Spleen (tissue), 11 donors: ENCODE results near the gene GET3. TPM values are rescaled to one million over a fixed set of nuclear protein-coding genes. Genes with fewer than 3 reads are reported as not detected.

Experiments
- DNase-seq: peaks from one replicate; pipeline ENCODE4 v3.0.0-alpha.2; 2020
- H3K27ac ChIP-seq, 8 donors: fragments of 200-600 bp; sonication (generic) in 7 of 8; 1 replicate in 4 of 8; 2 replicates in 4 of 8; pipeline versions ENCODE4 v1.5.0 to v1.8.0; 2016 to 2021; ENCODE audit warnings: inconsistent platforms in 4 of 8, mild to moderate bottlenecking in 4 of 8, moderate library complexity in 1 of 8
- H3K27me3 ChIP-seq, 7 donors: fragments of 200-600 bp; sonication (generic) in 6 of 7; replicated peaks in 1 of 7; 1 replicate in 4 of 7; 2 replicates in 3 of 7; pipeline versions ENCODE4 v1.5.0 to v1.8.0; 2016 to 2021; ENCODE audit warnings: inconsistent platforms in 3 of 7, mild to moderate bottlenecking in 1 of 7
- H3K36me3 ChIP-seq, 6 donors: fragments of 200-600 bp; sonication (generic) in 5 of 6; 1 replicate in 4 of 6; 2 replicates in 2 of 6; pipeline versions ENCODE4 v1.5.0 to v1.8.0; 2016 to 2021; ENCODE audit warnings: inconsistent platforms in 2 of 6
- H3K4me1 ChIP-seq, 6 donors: fragments of 200-600 bp; sonication (generic) in 5 of 6; 1 replicate in 3 of 6; 2 replicates in 3 of 6; pipeline versions ENCODE4 v1.5.0 to v1.8.0; 2016 to 2021; ENCODE audit warnings: inconsistent platforms in 3 of 6
- H3K4me3 ChIP-seq, 8 donors: fragments of 200-600 bp; sonication (generic) in 7 of 8; 1 replicate in 4 of 8; 2 replicates in 4 of 8; pipeline versions ENCODE4 v1.5.0 to v1.8.0; 2016 to 2021; ENCODE audit warnings: inconsistent platforms in 4 of 8, mild to moderate bottlenecking in 4 of 8, moderate library complexity in 2 of 8
- H3K9me3 ChIP-seq, 8 donors: fragments of 200-600 bp; sonication (generic) in 7 of 8; 1 replicate in 4 of 8; 2 replicates in 4 of 8; pipeline versions ENCODE4 v1.5.0 to v1.8.0; 2016 to 2021; ENCODE audit warnings: inconsistent platforms in 4 of 8
- POLR2A ChIP-seq, 3 donors: fragments of 450-650 bp; IDR thresholded peaks; one replicate each; pipeline ENCODE4 v1.5.1; 2017; ENCODE audit warnings: antibody characterized with exemption in 3 of 3, mild to moderate bottlenecking in 1 of 3
- POLR2AphosphoS5 ChIP-seq, 3 donors: sonication (generic); formaldehyde crosslinking; IDR thresholded peaks; one replicate each; pipeline ENCODE4 v1.5.1; 2017; ENCODE audit warnings: antibody characterized with exemption in 3 of 3
- WGBS, 5 donors: extraction: QIAGEN DNeasy Blood & Tissue Kit in 3 of 5; methylation state at CpG; one replicate each; pipeline versions ENCODE4 v1.1.5 to v1.1.7; 2013 to 2018; 5-methylcytosine and 5-hydroxymethylcytosine counted together
- intact Hi-C: fragments of 100-400 bp; cut with DNase I; formaldehyde crosslinking; loops from one replicate; pipeline ENCODE4 v1.15.0; 2023; ENCODE audit warnings: low total_unique reads
- polyA plus RNA-seq, 3 donors: library from polyadenylated mRNA; stranded (reverse); fragments of 200-250 nt; gene quantifications; one replicate each; pipeline ENCODE4 v1.2.1, GENCODE V29; 2013
- total RNA-seq, 7 donors: library from RNA; depleted of rRNA in 3 of 7; stranded (reverse); fragments of >200 nt in 3 of 7; fragmentation: NEBNext Ultra II Directional in 4 of 7; extraction: Animal tissue kit (Norgen Biotek cat#: 25700) in 4 of 7; gene quantifications; one replicate each; pipeline versions ENCODE4 v1.1.0 to v1.2.1, GENCODE V29; 2016 to 2021
- TF ChIP-seq, protein P1 (sequence below), 11 experiments: fragments of 200-600 bp in 7 of 11; fragments of 450-650 bp in 4 of 11; sonication (generic) in 4 of 11; IDR thresholded peaks in 8 of 11; conservative IDR thresholded peaks in 3 of 11; 1 replicate in 7 of 11; 2 replicates in 4 of 11; pipeline versions ENCODE4 v1.4.0 to v1.8.0; 2016 to 2021; ENCODE audit warnings: antibody characterized with exemption in 11 of 11, inconsistent platforms in 4 of 11, mild to moderate bottlenecking in 1 of 11
- donor health status: healthy with polysubstance abuse.
- donor health status: DM: no; HTN: no; CAD: no; lungs with moderate emphysema.
- donor health status: DM: no; HTN: no; CAD: no.
- donor health status: Bipolar disorder and iron deficiency.
- donor health status: healthy.
- donor health status: DM: no; HTN: no; CAD: no.
- donor health status: DM: yes; HTN: yes; CAD: no.

The GET3 gene
- total and polyA plus RNA-seq, 10 donors = 32.7 to 68.0 (median 41.2) TPM

DNA sequence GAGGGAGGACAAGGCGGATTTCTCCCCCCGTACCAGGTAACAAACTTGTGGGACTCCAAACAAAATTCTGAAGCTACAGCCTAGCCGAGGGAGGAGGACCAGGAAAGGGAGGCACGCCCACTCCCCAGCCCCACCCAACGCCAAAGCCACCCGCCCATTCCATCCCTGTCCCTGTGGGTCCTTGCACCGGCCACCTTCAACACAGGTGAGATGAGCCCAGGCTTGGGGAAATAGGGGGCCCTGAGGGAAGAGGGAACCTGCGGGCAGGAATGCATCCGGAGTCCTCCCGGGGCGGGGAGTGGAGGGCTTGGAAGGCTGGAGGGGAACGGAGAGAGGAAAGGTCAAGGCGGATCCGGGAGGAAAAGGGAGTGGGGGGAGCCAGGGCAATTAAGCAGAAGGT is 14.3 kb downstream of the GET3 start, which contains the start of gene BEST2:
TSS of gene BEST2 (plus strand) at position 157 of the 400 bp plus-strand sequence. CDS start 802 bp downstream, outside the sequence.
- no peak within 1 kb of the TSS for H3K27ac ChIP-seq
- intact Hi-C loops = no loop called here
- WGBS, 5 donors = 48 to 67% (median 59%) methylated on average over 14 of the region's 14 CpGs

DNA sequence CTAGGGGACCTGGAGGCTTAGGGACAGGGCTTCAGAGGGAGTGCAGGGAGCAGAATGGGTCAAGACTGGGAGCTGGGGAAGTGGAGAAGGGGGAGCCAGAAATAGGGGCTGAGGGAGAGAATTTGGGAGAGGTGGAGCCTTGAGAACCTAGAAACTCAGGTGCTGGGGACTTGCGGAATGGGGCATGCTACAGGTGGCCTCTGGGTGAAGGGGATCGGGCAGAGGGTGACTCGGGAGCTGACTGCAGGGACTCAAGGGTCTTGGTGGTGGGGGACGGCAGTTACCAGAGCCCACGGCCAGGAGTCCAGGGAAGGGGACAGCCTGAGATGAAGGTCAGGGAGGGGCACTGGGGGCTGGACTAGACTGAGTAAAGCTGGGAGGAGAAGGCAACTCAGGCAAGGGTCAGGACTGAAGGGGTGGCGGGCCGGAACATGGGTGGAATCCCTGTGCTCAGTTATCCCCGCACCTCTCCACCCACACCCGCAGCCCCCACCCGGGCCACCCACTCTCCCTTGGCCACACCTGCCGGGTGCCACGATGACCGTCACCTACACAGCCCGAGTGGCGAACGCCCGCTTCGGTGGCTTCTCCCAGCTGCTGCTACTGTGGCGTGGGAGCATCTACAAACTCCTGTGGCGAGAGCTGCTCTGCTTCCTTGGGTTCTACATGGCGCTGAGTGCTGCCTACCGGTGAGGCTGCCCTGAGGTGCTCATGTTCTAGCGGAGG is 14.9 kb downstream of the GET3 start:
- DNase-seq = no peak
- Histone ChIP-seq H3K4me3 (no peak overlapping the region), H3K9me3 (peaks cover 0 to 10% (median 9%) of the 10 kb centered on the region in 8 donors), H3K27ac (no peak overlapping the region), H3K27me3 (peaks cover 0 to 71% (median 0%) of the 10 kb centered on the region in 7 donors), H3K4me1 (peaks cover 0 to 12% (median 3%) of the 10 kb centered on the region in 6 donors), H3K36me3 (peaks cover 6 to 15% (median 12%) of the 10 kb centered on the region in 6 donors)
- TF ChIP-seq POLR2A (IDR thresholded peaks at IDR 0.05) = no peak
- TF ChIP-seq, protein P1, sequence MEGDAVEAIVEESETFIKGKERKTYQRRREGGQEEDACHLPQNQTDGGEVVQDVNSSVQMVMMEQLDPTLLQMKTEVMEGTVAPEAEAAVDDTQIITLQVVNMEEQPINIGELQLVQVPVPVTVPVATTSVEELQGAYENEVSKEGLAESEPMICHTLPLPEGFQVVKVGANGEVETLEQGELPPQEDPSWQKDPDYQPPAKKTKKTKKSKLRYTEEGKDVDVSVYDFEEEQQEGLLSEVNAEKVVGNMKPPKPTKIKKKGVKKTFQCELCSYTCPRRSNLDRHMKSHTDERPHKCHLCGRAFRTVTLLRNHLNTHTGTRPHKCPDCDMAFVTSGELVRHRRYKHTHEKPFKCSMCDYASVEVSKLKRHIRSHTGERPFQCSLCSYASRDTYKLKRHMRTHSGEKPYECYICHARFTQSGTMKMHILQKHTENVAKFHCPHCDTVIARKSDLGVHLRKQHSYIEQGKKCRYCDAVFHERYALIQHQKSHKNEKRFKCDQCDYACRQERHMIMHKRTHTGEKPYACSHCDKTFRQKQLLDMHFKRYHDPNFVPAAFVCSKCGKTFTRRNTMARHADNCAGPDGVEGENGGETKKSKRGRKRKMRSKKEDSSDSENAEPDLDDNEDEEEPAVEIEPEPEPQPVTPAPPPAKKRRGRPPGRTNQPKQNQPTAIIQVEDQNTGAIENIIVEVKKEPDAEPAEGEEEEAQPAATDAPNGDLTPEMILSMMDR (IDR thresholded peaks at IDR 0.05 in 8 of 11, conservative IDR thresholded peaks at IDR 0.05 in 3 of 11) = no peak
- no peak for TF ChIP-seq POLR2AphosphoS5 (IDR thresholded peaks at IDR 0.05)
- WGBS, 5 donors = 78 to 89% (median 79%) methylated on average over 23 of the region's 23 CpGs
- intact Hi-C loops = no loop called here

More for the DNA sequence above, 14.3 kb downstream of the GET3 start, which contains the start of gene BEST2:
- Histone ChIP-seq H3K27me3 (peaks cover 0 to 66% (median 0%) of the 10 kb centered on the region in 7 donors), H3K9me3 (peaks cover 0 to 13% (median 11%) of the 10 kb centered on the region in 8 donors), H3K36me3 (peaks cover 9 to 21% (median 17%) of the 10 kb centered on the region in 6 donors), H3K4me1 (peaks cover 0 to 8% (median 0%) of the 10 kb centered on the region in 6 donors), H3K4me3 (no peak within 1 kb of the TSS)
- DNase-seq = no peak
- TF ChIP-seq POLR2AphosphoS5 (IDR thresholded peaks at IDR 0.05) = no peak
- TF ChIP-seq, protein P1 (IDR thresholded peaks at IDR 0.05 in 8 of 11, conservative IDR thresholded peaks at IDR 0.05 in 3 of 11) = no peak
- no peak for TF ChIP-seq POLR2A (IDR thresholded peaks at IDR 0.05)

DNA sequence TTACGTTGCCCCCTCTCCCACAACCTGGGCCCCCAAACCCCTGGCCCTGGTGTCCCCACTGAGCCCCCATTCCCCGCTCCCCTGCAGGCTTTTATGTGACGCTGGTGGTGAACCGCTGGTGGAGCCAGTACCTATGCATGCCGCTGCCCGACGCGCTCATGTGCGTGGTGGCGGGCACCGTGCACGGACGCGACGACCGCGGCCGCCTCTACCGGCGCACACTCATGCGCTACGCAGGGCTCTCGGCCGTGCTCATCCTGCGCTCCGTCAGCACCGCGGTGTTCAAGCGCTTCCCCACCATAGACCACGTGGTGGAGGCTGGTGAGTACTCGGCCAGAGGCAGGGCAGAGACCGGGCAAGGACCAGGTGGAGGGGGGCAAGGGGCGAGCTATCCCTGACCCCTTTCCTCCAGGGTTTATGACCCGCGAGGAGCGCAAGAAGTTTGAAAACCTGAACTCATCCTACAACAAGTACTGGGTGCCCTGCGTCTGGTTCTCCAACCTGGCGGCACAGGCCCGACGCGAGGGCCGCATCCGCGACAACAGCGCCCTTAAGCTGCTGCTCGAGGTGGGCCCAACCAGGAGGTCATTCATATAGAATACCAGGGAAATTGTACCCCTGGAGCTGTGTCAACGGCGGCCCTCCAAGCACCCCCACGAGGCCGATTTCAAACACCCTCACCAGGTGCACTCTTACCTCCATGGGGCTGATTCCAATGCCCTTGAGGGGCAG is 17.3 kb downstream of the GET3 start:
- no peak for DNase-seq
- Histone ChIP-seq H3K9me3 (no peaks in the 10 kb centered on the region), H3K4me3 (no peak overlapping the region), H3K4me1 (peaks cover 0 to 21% (median 12%) of the 10 kb centered on the region in 6 donors), H3K36me3 (no peaks in the 10 kb centered on the region), H3K27me3 (peaks cover 0 to 76% (median 0%) of the 10 kb centered on the region in 7 donors), H3K27ac (no peak overlapping the region)
- WGBS, 5 donors = 66 to 81% (median 80%) methylated on average over 45 to 50 of the region's 50 CpGs
- intact Hi-C loops = loop anchor here (5.0 kb wide), 1 partner anchor 37 kb away; no protein-coding TSS in a partner anchor
- TF ChIP-seq, protein P1 (IDR thresholded peaks at IDR 0.05 in 8 of 11, conservative IDR thresholded peaks at IDR 0.05 in 3 of 11) = no peak
- no peak for TF ChIP-seq POLR2A (IDR thresholded peaks at IDR 0.05)
- no peak for TF ChIP-seq POLR2AphosphoS5 (IDR thresholded peaks at IDR 0.05)
